Neural progenitor cell (in vitro differentiated cells): ENCODE measurements around the gene ITGA4.

Experiments
- EZH2 ChIP-seq: fragments of 200-600 bp; sonication (generic); IDR thresholded peaks from 2 replicates; pipeline ENCODE4 v1.6.1; 2017; ENCODE audit warnings: antibody characterized with exemption, mild to moderate bottlenecking, moderate library complexity
- EZH2phosphoT487 ChIP-seq: fragments of 200-600 bp; sonication (generic); IDR thresholded peaks from 2 replicates; pipeline ENCODE4 v1.6.1; 2017; ENCODE audit warnings: antibody characterized with exemption
- TF ChIP-seq, protein P1 (sequence below): fragments of 200-600 bp; sonication (generic); IDR thresholded peaks from 2 replicates; pipeline ENCODE4 v1.5.1; 2017; ENCODE audit warnings: antibody characterized with exemption, mild to moderate bottlenecking

DNA sequence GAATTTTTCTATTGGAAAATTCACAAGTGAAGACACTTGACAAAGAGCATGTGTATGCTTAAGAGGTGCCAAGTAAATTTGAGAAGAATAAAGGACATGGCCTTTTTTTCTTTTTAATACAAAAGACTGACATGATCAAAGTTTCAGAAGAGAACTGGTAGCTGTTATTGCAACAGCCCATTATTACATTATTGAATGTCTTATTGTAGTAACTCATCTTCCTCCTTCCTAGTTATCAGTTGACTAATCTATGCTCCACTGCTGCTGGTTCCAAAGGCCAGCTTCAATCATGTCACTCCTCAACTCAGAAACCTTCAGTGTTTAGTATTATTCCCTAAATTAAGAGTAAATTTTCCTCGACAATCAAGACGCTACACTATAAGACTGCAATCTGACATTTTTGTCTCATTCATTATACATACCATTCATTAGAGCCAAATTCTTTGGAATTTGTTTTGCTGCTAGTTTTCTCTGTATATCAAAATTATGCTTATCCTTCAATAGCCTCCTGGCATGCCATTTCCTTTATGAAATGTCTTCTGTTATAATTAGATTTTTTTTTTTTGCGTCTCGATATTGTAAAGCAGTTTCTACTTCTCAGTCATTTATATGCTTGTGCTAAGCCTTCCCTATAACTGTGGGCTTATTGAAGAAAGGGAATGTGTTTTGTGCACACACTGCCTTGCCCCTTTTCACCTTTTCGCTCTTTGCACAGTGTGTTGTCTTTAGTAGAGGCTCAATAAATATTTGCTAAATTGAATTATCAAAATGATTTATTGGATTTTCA, 27.9 kb downstream of the ITGA4 start:
- TF ChIP-seq EZH2 = no peak
- TF ChIP-seq, protein P1, sequence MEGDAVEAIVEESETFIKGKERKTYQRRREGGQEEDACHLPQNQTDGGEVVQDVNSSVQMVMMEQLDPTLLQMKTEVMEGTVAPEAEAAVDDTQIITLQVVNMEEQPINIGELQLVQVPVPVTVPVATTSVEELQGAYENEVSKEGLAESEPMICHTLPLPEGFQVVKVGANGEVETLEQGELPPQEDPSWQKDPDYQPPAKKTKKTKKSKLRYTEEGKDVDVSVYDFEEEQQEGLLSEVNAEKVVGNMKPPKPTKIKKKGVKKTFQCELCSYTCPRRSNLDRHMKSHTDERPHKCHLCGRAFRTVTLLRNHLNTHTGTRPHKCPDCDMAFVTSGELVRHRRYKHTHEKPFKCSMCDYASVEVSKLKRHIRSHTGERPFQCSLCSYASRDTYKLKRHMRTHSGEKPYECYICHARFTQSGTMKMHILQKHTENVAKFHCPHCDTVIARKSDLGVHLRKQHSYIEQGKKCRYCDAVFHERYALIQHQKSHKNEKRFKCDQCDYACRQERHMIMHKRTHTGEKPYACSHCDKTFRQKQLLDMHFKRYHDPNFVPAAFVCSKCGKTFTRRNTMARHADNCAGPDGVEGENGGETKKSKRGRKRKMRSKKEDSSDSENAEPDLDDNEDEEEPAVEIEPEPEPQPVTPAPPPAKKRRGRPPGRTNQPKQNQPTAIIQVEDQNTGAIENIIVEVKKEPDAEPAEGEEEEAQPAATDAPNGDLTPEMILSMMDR = no peak
- TF ChIP-seq EZH2phosphoT487 = no peak
